ENCODE data around the gene PPA2.

DNA sequence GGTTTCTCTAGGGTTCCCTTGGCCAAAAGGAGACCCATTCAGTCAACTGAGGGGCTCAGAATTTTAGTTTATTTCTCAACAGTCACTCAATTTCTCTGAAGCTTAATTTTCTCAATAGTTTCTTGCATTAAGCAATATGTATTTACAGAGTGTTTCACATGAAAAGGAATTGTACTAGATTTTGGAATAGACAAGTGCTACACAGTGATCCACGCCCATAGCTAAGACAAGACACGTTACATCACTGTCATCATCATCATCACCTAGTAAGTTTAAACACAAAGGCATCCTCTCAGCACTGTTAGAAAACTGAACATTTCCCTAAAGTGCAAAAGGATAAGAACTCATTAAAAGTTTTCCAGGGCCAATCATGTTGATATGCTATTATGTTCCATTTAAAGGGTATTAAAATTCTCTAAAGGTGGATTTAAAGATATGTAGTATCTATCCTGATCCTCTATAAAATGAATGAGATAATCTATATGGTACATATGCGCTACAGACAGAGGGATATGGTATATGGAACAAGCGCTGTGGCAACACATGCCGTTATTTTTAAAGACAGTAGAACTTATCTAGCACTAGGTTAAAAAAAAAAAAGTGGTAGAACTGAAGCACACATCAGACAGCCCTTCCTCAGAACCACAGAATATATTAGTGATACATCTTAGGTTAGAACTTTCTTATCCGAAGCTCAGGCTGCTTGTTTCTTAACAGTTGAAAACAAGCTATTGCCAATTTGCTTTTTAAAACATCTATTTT is 12.1 kb downstream of the PPA2 start:
- TF ChIP-seq, protein P1, sequence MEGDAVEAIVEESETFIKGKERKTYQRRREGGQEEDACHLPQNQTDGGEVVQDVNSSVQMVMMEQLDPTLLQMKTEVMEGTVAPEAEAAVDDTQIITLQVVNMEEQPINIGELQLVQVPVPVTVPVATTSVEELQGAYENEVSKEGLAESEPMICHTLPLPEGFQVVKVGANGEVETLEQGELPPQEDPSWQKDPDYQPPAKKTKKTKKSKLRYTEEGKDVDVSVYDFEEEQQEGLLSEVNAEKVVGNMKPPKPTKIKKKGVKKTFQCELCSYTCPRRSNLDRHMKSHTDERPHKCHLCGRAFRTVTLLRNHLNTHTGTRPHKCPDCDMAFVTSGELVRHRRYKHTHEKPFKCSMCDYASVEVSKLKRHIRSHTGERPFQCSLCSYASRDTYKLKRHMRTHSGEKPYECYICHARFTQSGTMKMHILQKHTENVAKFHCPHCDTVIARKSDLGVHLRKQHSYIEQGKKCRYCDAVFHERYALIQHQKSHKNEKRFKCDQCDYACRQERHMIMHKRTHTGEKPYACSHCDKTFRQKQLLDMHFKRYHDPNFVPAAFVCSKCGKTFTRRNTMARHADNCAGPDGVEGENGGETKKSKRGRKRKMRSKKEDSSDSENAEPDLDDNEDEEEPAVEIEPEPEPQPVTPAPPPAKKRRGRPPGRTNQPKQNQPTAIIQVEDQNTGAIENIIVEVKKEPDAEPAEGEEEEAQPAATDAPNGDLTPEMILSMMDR (IDR thresholded peaks at IDR 0.05): no peak
- TF ChIP-seq POLR2A (IDR thresholded peaks at IDR 0.05) (no peak), EP300 (IDR thresholded peaks at IDR 0.05) (no peak)

Data from suprapubic skin (tissue), 3 donors.